ENCODE results near the gene RTN4IP1.

- TF ChIP-seq CTCF (IDR thresholded peaks at IDR 0.05) (no peak), ZFX (IDR thresholded peaks at IDR 0.05; ENCODE audit: borderline replicate concordance) (no peak)
Observed at GRCh38 chr6:106586815-106587415, 42.4 kb downstream of the RTN4IP1 start.

All from 22Rv1 (cell line).